HG02588 (cell line): ENCODE data around the gene KCNIP3.
A peak's percentile ranks its signal among the peaks of the same experiment; 100 is the strongest.
"Not testable (repeated sequence)": the region's sequence is repeated elsewhere in the genome, so short reads cannot be mapped to it uniquely, and the experiment has no call there.

Experiments
- ATAC-seq: cut with Tn5 transposase; IDR thresholded peaks from one replicate; pipeline ENCODE4 v1.9.1; 2021; ENCODE audit warnings: mild to moderate bottlenecking, moderate library complexity; ENCODE audit not compliant: unreplicated experiment

KCNIP3 gene

GRCh38 chr2:95345563-95346230 is 48.5 kb downstream of the KCNIP3 start:
- ATAC-seq, result peak; percentile 78

GRCh38 chr2:95346231-95346737 is 49.1 kb downstream of the KCNIP3 start:
- no peak for ATAC-seq

GRCh38 chr2:95346738-95347671 is 49.9 kb downstream of the KCNIP3 start:
- no peak for ATAC-seq

GRCh38 chr2:95347681-95348608 is 50.8 kb downstream of the KCNIP3 start:
- ATAC-seq, result no peak

- ATAC-seq, result no peak
Measured at GRCh38 chr2:95348609-95349567, 51.7 kb downstream of the KCNIP3 start.

GRCh38 chr2:95349568-95350322 is 52.6 kb downstream of the KCNIP3 start:
- ATAC-seq, result no peak

- no peak for ATAC-seq
Measured at GRCh38 chr2:95350368-95350767, 53.2 kb downstream of the KCNIP3 start.

- ATAC-seq, result no peak
Measured at GRCh38 chr2:95350774-95351597, 53.8 kb downstream of the KCNIP3 start.

GRCh38 chr2:95351598-95351915 is 54.4 kb downstream of the KCNIP3 start:
- no peak for ATAC-seq

GRCh38 chr2:95352310-95353054 is 55.3 kb downstream of the KCNIP3 start:
- no peak for ATAC-seq

GRCh38 chr2:95353055-95353575 is 56.0 kb downstream of the KCNIP3 start:
- no peak for ATAC-seq

- no peak for ATAC-seq
Measured at GRCh38 chr2:95353613-95354468, 56.7 kb downstream of the KCNIP3 start.

- no peak for ATAC-seq
Measured at GRCh38 chr2:95354469-95354901, 57.3 kb downstream of the KCNIP3 start.

- no peak for ATAC-seq
Measured at GRCh38 chr2:95354925-95355324, 57.8 kb downstream of the KCNIP3 start.

- not testable (repeated sequence) for ATAC-seq
Measured at GRCh38 chr2:95355486-95355885, 58.3 kb downstream of the KCNIP3 start.
